A673 (cell line): ENCODE results near the gene BEND3.

ENCODE experiments used
- CTCF ChIP-seq: fragments of 300-800, 200-600 bp; sonication (generic); conservative IDR thresholded peaks from 2 replicates; pipeline ENCODE4 v1.5.1; 2017; ENCODE audit warnings: low read depth, mild to moderate bottlenecking, antibody characterized with exemption, low read length, moderate library complexity, mixed read lengths
- EZH2 ChIP-seq: fragments of 200-600 bp; sonication (generic); IDR thresholded peaks from 2 replicates; pipeline ENCODE4 v1.6.1; 2017; ENCODE audit warnings: borderline replicate concordance, low read depth, mild to moderate bottlenecking, mixed read lengths, antibody characterized with exemption, low read length; ENCODE audit not compliant: poor library complexity, severe bottlenecking

DNA sequence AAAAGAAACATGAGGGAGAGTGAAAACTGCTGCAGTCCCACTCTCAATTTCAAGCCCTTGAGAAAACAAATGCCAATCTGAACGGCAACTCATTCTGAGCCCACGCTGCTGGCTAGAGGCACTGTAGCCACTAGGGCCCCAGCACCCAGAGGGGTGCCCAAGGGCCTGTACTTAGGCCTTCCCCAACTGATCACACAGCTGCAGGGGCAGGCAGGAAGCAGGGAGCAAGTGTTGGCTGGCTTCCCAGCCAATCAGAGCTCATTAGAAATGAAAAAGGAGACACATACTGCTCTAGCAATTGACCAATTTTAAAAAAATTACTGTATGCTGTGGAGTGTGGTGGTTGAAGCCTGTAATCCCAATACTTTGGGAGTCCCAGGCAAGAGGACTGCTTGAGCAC is 3.7 kb upstream of the BEND3 start:
- TF ChIP-seq CTCF (no peak), EZH2 (no peak)
